ENCODE results near the gene KRTAP12-3.

DNA sequence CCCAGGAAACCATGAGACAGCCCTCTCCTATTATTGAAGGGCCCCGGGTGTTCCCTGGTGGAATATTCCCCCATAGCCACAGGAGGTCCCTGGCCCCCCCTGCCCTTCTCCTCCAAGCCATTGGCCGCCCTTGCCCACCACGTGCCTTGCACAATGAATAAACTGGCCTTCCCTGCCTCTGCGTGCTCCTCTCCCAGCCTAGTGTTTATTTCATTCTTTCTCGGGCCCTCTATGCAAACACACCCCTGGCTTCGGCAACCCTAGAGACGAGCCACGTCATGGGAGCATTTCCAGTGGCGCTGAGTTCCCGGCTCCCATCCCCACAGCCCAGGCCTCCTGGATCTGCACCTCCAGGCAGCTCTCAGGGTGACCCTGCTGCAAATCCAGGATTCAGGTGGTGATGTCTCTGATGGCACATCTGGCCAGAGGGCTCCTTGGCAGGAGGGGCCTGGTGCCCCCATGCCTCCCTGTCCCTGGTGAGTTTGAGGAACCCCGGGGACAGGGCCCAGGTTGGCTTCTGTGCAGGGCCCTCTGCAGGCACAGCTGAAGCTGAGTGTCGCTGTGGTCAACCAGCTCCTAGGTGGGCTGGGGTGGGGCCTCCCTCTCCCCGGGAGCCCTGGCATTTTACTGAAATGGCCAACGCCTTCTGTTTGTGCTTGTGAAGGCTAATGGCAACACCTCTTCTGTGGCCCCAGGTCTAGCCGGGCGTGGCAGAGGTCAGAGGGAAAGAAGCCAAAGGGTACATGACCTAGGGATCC lies 45.4 kb downstream of the KRTAP12-3 start:
- TF ChIP-seq EZH2phosphoT487 (IDR thresholded peaks at IDR 0.05; ENCODE audit: insufficient read depth, low read depth) (no peak), EZH2 (IDR thresholded peaks at IDR 0.05; ENCODE audit: insufficient read depth, poor library complexity, severe bottlenecking) (no peak)
